Esophagus muscularis mucosa (tissue), 3 donors: Measurements from ENCODE around the gene STOX2.

ENCODE experiments used
- POLR2A ChIP-seq: fragments of 450-650 bp; IDR thresholded peaks from one replicate; pipeline ENCODE4 v1.6.1; 2017; ENCODE audit warnings: antibody characterized with exemption, moderate library complexity, mild to moderate bottlenecking, low read depth
- TF ChIP-seq, protein P1 (sequence below), 3 experiments: fragments of 200-600 bp in 2 of 3; fragments of 450-650 bp in 1 of 3; sonication (generic) in 2 of 3; IDR thresholded peaks; one replicate each; pipeline ENCODE4 v1.5.1; 2017 to 2019; ENCODE audit warnings: antibody characterized with exemption in 3 of 3, mild to moderate bottlenecking in 2 of 3, moderate library complexity in 1 of 3

DNA sequence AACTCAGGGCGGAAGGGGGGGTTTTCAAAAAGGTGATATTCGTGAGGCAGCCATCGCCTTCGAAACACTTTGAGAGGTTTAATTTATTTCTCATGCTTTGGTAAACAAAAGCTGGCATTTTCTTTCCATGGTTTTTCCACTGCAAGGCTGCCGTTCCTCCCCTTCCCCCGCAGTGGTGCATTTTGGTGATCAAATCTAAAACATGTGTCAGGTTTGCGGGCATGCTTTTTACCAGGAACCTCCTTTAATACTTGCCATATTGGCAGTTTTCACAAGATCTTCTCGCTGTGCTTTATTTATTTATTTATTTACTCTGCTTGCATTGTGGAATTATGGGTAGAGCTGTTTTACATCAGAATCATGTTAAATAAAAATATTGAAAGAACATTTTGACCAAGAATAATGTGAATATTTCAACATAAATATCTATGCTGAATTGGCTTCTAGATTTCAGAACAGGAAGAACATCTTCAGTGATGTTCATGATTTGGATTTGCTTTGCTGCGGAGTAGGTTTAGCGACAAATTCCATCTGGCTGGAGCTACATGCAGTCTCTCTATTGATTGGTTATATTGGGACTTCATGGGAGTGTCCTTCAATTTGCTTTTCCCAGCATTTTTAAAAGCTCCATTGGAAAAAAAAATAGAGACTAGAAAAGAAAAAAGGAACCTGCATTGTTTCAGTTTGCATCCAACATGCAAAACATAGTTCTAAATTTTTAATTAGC lies 54.4 kb downstream of the STOX2 start:
- TF ChIP-seq POLR2A: no peak
- TF ChIP-seq, protein P1, sequence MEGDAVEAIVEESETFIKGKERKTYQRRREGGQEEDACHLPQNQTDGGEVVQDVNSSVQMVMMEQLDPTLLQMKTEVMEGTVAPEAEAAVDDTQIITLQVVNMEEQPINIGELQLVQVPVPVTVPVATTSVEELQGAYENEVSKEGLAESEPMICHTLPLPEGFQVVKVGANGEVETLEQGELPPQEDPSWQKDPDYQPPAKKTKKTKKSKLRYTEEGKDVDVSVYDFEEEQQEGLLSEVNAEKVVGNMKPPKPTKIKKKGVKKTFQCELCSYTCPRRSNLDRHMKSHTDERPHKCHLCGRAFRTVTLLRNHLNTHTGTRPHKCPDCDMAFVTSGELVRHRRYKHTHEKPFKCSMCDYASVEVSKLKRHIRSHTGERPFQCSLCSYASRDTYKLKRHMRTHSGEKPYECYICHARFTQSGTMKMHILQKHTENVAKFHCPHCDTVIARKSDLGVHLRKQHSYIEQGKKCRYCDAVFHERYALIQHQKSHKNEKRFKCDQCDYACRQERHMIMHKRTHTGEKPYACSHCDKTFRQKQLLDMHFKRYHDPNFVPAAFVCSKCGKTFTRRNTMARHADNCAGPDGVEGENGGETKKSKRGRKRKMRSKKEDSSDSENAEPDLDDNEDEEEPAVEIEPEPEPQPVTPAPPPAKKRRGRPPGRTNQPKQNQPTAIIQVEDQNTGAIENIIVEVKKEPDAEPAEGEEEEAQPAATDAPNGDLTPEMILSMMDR (IDR thresholded peaks at IDR 0.05): no peak
